ENCODE measurements around the gene SLC48A1. TPM values are rescaled to one million over a fixed set of nuclear protein-coding genes. Genes with fewer than 3 reads are reported as not detected.
A peak's percentile ranks its signal among the peaks of the same experiment; 100 is the strongest.

Gene SLC48A1
- polyA plus RNA-seq, 3 donors, result 9.4 to 19.6 (median 15.8) TPM

GRCh38 chr12:47808050-47808449 is 35.0 kb downstream of the SLC48A1 start:
- Histone ChIP-seq H2AFZ (ENCODE audit: insufficient read depth, low read depth, low read length, poor library complexity, severe bottlenecking) (peak overlapping the region; percentile 4), H3K9ac (ENCODE audit: insufficient read depth, low read length, poor library complexity, severe bottlenecking) (peak overlapping the region; percentile 53), H3K9me3 (replicated peaks in 1 of 2; ENCODE audit: control insufficient read depth in 1 of 2, insufficient read depth in 1 of 2, low read length in 2 of 2) (no peaks in the 10 kb centered on the region), H3K36me3 (replicated peaks in 1 of 2; ENCODE audit: control insufficient read depth in 1 of 2, insufficient read depth in 2 of 2, low read length in 2 of 2) (peaks cover 11 to 24% of the 10 kb centered on the region in 2 donors), H3K79me2 (ENCODE audit: insufficient read depth, low read length) (peaks cover 98% of the 10 kb centered on the region), H4K20me1 (ENCODE audit: insufficient read depth, low read length) (peaks cover 22% of the 10 kb centered on the region), H3K4me2 (replicated peaks; ENCODE audit: extremely low read depth, low read length, poor library complexity, severe bottlenecking) (peak overlapping the region; percentile 55), H3K4me1 (ENCODE audit: control insufficient read depth in 1 of 2, insufficient read depth in 2 of 2, low read length in 2 of 2) (peaks cover 69 to 82% of the 10 kb centered on the region in 2 donors), H3K27ac (ENCODE audit: low read depth in 1 of 2, low read length in 2 of 2) (peak overlapping the region; percentile 87 to 91), H3K27me3 (ENCODE audit: control insufficient read depth in 2 of 2, insufficient read depth in 2 of 2, low read length in 2 of 2) (no peaks in the 10 kb centered on the region), H3K4me3 (replicated peaks in 1 of 3; ENCODE audit: low read depth in 2 of 3, low read length in 3 of 3) (peak overlapping the region in 2 of 3 experiments; percentile 0 to 50)
- Mint-ChIP-seq H3K4me1 (peaks cover 90% of the 10 kb centered on the region), H3K27me3 (ENCODE audit: low read depth in 3 of 3) (peaks cover 0 to 3% (median 2%) of the 10 kb centered on the region in 3 donors), H3K36me3 (peaks cover 28 to 41% of the 10 kb centered on the region in 2 donors), H3K4me3 (peak overlapping the region; percentile 57 to 88), H3K9me3 (no peaks in the 10 kb centered on the region), H3K27ac (peak overlapping the region; percentile 94 to 98 (median 95))
- peak in 2 of 3 donors; percentile 65 to 66 for DNase-seq
- WGBS (ENCODE audit: insufficient coverage), result 12% methylated on average over 6 of the region's 9 CpGs
- intact Hi-C loops (cut with micrococcal nuclease), result loop anchor here in 1 of 2 donors (2.0 kb wide), 1 partner anchor 15 kb away; no protein-coding TSS in a partner anchor
- no peak for TF ChIP-seq CTCF (IDR thresholded peaks at IDR 0.05)

- Histone ChIP-seq H3K4me3 (replicated peaks in 1 of 3; ENCODE audit: low read depth in 2 of 3, low read length in 3 of 3) (peak overlapping the region in 2 of 3 experiments; percentile 0 to 50), H3K9me3 (replicated peaks in 1 of 2; ENCODE audit: control insufficient read depth in 1 of 2, insufficient read depth in 1 of 2, low read length in 2 of 2) (no peaks in the 10 kb centered on the region), H3K27me3 (ENCODE audit: control insufficient read depth in 2 of 2, insufficient read depth in 2 of 2, low read length in 2 of 2) (no peaks in the 10 kb centered on the region), H3K4me2 (replicated peaks; ENCODE audit: extremely low read depth, low read length, poor library complexity, severe bottlenecking) (peak overlapping the region; percentile 55), H3K79me2 (ENCODE audit: insufficient read depth, low read length) (peaks cover 98% of the 10 kb centered on the region), H3K27ac (ENCODE audit: low read depth in 1 of 2, low read length in 2 of 2) (peak overlapping the region; percentile 87 to 91), H3K4me1 (ENCODE audit: control insufficient read depth in 1 of 2, insufficient read depth in 2 of 2, low read length in 2 of 2) (peaks cover 69 to 82% of the 10 kb centered on the region in 2 donors), H3K9ac (ENCODE audit: insufficient read depth, low read length, poor library complexity, severe bottlenecking) (peak overlapping the region; percentile 53), H4K20me1 (ENCODE audit: insufficient read depth, low read length) (peaks cover 17% of the 10 kb centered on the region), H2AFZ (ENCODE audit: insufficient read depth, low read depth, low read length, poor library complexity, severe bottlenecking) (peak overlapping the region; percentile 4), H3K36me3 (replicated peaks in 1 of 2; ENCODE audit: control insufficient read depth in 1 of 2, insufficient read depth in 2 of 2, low read length in 2 of 2) (peaks cover 11 to 23% of the 10 kb centered on the region in 2 donors)
- Mint-ChIP-seq H3K9me3 (no peaks in the 10 kb centered on the region), H3K27ac (peak overlapping the region; percentile 94 to 98 (median 95)), H3K4me3 (peak overlapping the region; percentile 57 to 88), H3K27me3 (ENCODE audit: low read depth in 3 of 3) (peaks cover 0 to 3% (median 2%) of the 10 kb centered on the region in 3 donors), H3K4me1 (peaks cover 89% of the 10 kb centered on the region), H3K36me3 (peaks cover 28 to 39% of the 10 kb centered on the region in 2 donors)
- WGBS (ENCODE audit: insufficient coverage), result 5% methylated on average over 5 of the region's 9 CpGs
- peak; percentile 75 to 90 (median 85) for DNase-seq
- intact Hi-C loops (cut with micrococcal nuclease), result loop anchor here in 1 of 2 donors (2.0 kb wide), 1 partner anchor 14 kb away; no protein-coding TSS in a partner anchor
- TF ChIP-seq CTCF (IDR thresholded peaks at IDR 0.05), result peak; percentile 55
These were observed 35.7 kb downstream of the SLC48A1 start for GRCh38 chr12:47808574-47809365.

Measured in CD14-positive monocyte (primary cell).